Nucleus accumbens (tissue), 56 donors: Measurements from ENCODE around the gene MPZL1.

ENCODE experiments used
- DNase-seq, 56 donors: peaks; one replicate each; lab custom pipeline; 2025; lab: John Stamatoyannopoulos, UW

MPZL1 gene

DNA sequence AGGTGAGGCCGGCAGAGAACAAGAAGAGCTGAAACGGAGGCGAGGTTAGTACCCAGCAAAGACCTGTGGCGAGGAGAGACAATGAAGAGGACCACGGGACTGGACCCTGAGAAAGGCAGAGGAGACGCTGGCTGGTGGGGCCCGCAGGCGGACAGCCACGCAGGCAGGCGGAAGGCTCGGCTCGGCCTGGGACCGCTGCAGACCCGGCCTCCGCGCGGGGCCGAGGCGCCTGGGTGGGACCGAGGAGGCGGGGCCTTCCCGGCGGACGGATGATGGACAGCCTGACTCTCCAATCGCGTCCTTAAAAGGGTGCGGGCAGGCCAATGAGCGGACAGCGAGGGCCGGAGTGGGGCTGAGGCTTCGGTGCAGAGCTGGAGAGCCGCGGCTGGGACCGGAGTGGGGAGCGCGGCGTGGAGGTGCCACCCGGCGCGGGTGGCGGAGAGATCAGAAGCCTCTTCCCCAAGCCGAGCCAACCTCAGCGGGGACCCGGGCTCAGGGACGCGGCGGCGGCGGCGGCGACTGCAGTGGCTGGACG is at the start of gene MPZL1:
Gene MPZL1, plus strand, starts transcription at position 366 of the 535 bp plus-strand sequence. CDS start 170 bp downstream, outside the sequence.
- DNase-seq = peak; percentile 44 to 97 (median 91)

- DNase-seq = no peak
These were observed 49.0 kb upstream of the MPZL1 start for GRCh38 chr1:167672831-167673230.

- DNase-seq = no peak
These were observed 48.5 kb upstream of the MPZL1 start for GRCh38 chr1:167673265-167673664.

DNA sequence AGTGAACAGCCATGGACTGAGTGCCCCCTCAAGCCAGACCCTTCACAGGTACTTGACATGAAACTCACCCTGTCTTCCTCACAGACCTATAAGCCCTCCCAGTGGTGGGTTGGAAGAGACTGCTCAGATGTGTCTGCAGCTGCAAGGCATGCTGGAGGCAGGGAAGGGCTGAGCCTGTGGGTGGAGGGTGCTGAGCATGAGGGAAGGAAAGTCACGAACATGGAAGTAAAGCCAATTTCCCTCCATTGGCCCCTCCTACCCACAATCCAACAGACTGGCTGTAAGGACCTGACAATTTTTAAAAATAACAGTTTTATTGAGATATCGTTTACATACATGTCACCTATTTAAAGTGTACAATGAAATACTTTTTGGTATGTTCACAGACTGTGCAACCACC is 47.6 kb upstream of the MPZL1 start:
- no peak for DNase-seq

GRCh38 chr1:167675440-167675839 is 46.3 kb upstream of the MPZL1 start:
- DNase-seq = no peak

DNA sequence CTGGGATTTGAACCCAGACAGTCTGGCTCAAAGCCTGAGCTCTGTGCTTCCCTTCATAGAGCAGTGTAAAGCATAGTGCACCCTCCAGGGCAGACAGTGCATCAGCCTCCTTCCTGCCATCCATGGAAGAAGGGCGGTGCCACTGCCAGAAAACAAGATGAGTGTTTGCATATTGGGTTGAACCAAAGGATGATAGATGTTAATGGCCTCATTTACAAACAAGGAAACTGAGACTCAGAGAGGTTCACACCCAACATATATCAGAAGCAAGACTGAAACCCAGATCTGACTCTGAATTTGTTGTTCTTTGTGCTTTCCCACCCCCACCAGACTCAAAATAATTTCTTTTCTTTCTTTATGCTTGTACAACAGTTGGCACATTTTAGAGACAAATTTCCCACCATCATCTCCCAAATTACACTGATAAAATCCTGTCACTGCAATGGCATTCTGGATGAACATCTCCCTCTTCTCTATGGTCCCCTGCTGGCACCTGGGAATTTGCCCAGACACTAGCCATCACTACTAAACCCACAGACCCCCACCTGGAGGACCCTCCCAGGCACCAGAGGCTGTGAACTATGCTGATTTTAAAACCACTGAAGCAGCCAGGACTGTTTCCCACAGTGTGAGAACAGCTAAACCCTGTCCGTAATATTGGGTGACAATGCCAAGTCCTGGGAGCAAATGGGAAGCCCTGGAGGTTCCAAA is 45.4 kb upstream of the MPZL1 start:
- no peak for DNase-seq

DNA sequence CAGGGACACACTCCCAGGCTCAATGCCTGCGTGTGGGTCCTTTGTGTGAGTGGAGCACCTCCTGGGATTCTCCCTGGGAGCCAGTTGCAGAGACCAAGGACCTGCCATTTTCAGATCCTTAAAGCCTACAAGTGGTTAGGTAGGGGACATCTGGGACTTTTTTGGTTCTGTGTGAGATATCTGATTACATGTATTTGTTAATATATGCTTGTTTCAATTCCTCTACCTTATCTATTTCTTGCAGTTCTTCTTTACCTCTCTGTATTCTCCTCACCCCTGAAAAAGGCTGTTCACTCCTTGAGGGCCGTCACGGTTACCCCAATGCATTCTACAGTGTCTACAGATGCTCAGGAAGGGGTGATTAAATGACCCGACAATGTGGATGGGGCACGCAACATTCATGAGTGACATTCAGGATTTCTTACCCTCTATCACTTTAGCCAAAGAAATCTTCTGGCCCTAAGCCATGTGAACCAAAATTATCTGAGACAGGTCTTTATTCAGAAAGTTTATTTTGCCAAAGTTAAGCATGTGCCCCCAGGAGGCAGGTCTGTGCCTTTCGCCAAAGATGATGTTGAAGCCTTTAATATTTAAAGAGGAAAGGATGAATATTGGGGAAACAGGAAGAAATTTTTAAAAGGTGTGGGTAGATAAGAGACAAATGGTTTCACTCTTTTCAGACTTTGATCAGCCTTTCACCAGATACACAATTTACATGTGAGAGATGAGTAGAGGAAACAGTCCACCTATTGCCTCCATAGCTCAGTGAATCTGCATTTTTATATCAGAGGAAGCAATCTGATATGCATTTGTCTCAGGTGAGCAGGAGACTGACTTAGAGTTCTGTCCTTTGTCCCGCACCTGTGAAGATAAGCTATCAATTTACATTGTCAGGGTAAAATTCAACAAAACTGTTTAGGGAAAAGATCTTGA is 44.6 kb upstream of the MPZL1 start:
- no peak for DNase-seq

- DNase-seq = no peak
These were observed 43.4 kb upstream of the MPZL1 start for GRCh38 chr1:167678422-167678821.

DNA sequence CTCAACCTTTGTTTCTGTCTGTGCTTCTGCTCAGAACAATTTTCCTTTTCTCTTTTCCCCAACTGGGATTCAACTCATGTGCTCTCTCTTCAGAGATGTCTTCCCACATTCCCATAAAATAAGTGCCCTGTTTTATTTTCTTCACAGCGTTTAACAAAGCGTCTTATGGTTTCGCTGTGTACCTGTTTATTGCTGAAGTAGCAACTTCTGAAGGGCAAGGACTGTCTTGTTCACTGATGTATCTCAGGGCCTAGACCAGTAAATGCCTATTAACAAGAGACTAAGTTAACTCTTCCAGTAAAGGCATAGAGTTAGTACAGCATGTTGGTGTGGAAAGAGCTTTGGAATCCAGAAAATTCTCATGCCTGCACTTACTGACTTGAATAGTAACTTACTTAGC is 42.9 kb upstream of the MPZL1 start:
- no peak for DNase-seq

DNA sequence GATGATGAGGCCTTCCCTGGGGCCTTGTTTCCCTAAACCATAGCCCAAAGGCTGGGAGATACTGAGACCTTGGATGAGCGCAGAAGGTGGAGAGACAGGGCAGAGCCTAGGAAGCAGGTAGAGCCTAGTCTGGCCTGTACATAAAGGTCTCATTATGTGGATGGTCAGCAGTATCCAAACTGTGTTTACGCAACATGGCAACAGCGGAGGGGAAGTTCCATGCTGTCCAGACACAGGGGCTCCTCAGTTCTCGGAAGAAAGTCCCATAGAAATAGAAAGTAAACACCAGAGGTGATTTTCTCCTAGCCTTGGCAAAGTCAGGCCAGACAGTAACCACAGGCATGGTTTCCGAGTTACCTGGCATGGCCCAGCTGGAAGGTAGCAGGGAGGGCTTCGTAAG is 42.1 kb upstream of the MPZL1 start:
- no peak for DNase-seq

DNA sequence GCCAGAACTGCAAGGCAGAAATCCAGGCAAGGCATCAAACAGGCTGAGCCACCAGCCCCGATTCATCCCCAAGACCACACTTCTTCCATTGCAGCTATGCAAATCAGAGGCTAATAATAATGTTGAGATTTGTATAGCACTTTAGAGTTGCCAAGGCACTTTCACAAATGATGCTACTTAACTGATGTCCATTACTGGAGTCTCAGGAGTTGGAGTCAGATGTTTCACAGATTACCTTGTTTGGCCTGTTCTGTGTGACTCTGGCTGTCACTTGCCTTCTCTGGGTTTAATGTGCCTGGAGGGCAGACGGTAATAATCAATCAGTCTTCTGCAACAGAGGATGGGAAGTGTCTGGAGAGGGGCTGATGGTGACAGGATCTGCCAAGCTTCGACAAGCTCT is 40.8 kb upstream of the MPZL1 start:
- DNase-seq = no peak

- no peak for DNase-seq
These were observed 40.2 kb upstream of the MPZL1 start for GRCh38 chr1:167681451-167682098.

- no peak for DNase-seq
These were observed 38.6 kb upstream of the MPZL1 start for GRCh38 chr1:167683226-167683625.

- no peak for DNase-seq
These were observed 37.9 kb upstream of the MPZL1 start for GRCh38 chr1:167683641-167684502.

DNA sequence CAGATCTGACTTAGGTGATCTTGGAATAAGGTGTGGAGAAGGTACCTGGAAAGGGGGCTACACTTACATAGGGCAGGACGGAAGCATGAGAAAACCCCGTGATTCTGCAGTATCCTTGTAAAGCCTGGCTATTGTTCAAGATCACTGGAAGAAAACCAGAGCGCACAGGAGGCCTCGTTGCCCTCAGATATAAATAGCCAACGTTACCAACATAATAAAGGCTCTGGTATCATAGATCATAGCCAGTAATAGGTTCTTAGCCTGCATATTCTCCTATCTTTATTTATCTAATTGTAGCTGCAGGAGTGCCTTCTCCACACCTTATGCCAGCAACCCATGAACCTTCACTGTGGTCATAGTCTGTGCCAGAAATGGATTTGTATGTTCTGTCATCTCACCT is 35.9 kb upstream of the MPZL1 start:
- DNase-seq = no peak

DNA sequence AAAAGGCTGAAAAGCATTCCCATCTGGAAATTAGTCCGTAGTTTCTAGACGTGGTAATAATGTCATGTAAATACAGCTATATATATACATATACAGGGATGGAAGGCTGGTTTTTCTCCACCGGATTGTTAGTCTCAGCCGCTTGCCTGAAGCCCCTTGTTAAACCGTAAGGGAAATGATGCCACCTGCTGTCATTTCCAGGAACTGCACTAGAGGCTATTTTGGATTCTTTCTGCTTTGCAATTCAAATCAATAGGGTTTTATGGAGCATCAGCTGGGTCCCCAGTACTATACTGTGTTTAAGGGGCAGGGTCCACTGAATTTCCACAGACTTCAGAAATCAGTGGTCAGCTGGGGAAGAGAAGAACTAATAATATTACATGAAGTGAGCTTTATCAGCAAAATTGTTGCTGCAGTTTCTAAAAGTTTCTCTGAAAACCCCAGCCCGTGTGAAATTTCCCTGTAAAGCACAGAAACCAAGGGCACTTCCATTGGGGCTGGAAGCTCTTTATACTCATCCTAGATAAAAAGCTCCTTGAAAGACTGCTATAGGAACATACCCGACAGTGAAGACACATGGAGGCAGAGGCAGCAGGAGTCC is 33.8 kb upstream of the MPZL1 start:
- peak in 48 of 56 donors; percentile 2 to 92 (median 47) for DNase-seq

DNA sequence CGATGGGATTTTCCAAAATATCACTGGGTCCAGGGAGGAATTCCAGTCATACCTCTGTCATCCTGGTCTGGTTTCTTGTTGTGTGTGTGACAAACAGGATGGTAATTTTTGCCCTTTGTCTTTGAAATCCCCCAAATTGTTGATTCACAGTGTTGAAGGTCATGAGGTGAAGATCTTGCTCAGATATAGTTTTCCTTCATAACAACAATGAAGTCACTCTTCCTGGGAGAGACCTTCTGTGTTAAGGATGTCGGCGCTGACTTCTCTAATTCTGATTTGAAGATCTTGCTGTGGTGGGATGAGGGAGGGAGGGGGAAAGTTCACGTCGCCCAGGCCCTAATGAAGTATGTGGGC is 32.2 kb upstream of the MPZL1 start:
- no peak for DNase-seq

DNA sequence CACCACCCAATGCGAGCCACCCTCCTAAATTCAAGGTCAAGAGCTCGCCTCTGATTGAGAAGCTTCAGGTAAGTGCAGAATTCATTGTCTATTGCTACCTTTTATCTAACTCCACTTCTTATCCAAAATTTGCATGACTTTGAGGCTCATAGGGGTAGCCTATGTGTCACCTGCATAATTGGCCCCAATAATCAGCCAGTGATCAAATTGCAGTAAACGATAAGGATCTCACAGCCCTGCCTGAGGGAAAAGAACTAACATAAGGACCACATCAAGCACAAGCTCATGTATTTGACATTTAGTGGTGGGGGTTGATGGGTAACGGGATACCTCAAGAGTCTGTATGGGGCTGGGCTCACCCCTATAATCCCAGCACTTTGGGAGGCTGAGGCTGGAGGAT is 31.7 kb upstream of the MPZL1 start:
- DNase-seq = no peak

DNA sequence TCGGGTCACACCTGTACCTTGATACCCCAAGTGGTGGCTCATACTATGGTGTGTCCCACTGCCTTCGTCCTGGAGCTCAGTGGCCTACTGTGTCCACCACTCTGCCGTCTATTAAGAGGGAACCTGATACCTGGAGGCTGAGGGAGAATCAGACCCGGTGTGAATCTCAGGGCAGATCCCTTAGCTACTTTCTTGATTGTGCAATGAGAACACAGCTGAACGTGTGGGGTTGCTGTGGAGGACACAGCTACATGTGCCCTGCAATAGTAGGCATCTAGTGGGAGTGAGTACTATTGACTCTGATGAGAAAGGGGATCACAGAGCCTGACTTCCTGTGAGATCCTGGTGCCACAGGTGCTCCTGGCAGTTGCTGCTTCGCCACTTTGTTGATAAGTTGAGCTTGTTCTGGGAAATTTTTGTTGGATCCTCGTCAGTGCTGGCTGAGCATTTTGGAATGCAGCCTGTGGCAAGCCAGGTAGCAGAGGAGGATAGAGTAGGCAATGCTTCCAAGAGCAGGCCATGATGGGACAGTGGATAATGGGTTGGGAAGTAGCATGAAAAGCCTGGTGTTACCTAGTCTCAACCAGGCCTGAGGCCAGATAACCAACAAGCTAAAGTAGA is 28.2 kb upstream of the MPZL1 start:
- DNase-seq = no peak
